Amniotic stem cell (primary cell): ENCODE measurements around the gene AXL.

Experiments used
- DNase-seq: peaks from one replicate; lab custom pipeline; 2025; lab: John Stamatoyannopoulos, UW

Gene AXL

DNA sequence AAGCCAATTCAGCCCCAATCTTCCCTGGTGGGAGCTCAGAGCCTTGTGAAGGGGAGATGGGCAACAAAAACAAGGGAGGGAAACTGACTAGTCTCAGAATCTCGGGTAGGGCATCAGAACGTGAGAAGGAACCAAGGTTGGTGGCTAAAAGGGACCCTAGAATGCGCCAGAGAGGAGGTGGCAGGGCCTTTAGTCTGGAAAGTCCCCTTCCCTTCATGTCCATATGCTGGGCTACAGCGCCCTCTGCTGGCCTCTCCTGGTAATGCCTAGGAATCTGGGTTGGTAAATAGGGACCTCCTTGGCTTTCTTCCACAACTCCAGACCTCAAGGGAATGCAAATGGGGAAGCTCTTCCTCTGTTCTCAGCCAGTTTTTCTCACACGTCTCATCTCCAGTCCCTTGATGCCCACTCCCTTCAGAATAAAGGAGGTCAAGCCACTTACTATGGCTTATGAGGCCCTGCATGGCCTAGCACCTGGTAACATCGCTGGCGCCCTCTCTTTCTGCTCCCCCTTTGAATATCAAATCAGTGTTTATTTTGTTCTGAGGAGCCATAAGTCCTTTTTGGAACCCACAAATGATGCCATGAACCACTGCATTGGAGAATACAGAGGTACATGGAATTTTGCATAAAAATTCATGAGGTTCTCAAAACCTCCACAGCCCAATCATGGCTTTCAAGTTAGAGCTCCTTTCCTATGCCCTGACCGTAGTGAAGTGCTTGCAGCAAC lies 89.6 kb downstream of the AXL start:
- DNase-seq = peak; percentile 80

DNA sequence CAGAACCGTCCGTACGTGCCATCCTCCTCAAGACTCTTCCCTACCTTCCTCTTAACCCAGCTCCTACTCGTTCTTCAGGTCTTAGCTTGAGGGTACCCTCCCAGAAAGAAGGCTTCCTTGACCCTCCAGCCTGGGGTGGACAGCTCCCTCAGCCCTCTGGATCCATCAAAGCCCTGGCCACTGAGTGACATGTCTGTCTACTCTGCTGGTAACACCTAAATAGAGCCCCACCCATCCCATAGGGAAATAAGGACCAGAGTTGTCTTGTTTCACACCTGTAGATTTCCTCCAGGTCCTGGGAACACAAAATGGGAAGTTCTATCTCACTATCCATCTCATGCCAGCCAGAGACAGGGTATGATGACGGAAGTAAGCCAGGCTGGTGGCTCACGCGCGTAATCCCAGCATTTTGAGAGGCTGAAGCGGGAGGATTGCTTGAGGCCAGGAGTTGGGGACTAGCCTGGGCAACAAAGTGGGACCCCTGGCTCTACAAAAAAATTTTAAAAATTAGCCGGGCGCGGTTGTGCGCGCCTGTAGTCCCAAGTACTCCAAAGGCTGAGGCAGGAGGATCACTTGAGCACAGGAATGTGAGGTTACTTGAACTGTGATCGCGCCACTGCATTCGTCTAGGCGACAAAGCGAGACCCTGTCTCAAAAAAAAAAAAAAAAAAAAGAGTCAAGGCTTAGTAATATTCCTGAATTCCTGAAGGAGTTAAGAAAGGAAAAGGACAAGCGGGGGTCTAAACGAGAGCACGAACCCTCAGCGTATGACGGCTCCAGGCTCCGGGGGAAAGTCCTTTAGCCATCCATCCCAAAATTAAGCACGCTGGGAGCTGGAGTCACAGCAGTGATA lies 90.4 kb downstream of the AXL start:
- no peak for DNase-seq

DNA sequence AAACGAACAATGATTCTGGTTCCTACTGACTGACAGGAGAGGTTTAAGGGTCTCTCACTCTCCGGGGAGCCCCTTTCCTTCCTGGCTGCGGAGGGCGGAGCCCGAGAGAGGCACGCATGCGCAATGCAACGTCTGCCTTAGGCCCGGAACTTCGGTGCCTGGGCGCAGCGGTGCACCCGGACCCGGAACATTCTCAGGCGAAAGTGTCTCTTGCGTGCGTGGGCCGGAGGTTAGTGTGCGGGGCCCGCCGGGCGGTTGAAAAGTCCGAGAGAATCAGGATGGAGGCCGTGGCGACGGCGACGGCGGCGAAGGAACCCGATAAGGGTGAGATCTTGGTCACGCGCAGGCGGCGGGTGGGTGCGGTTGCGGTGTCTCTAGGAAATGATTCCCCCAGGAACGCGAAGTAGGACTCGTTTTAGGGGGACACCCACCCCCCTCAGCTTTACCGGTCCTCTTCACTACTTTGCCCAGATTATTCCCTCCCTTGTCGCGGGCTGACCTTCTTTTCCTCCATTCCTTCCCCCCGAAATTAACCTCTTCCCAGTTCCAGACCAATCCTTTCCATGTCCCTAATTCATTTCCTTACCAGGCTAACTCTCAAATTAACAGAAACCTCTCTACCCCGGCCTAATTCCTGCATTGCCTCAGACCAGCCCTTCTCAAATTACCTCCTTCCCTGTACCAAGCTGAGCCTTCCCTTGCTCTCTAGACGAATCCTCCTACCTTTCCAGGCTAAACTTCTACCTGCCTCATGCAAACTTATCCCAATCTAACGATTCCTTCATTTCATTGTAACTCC lies 91.2 kb downstream of the AXL start, which contains the start of gene CCDC97:
Gene CCDC97, plus strand, starts transcription at position 140 of the 799 bp plus-strand sequence. Its CDS starts 139 bp downstream, at position 279.
- DNase-seq = peak; percentile 40

DNA sequence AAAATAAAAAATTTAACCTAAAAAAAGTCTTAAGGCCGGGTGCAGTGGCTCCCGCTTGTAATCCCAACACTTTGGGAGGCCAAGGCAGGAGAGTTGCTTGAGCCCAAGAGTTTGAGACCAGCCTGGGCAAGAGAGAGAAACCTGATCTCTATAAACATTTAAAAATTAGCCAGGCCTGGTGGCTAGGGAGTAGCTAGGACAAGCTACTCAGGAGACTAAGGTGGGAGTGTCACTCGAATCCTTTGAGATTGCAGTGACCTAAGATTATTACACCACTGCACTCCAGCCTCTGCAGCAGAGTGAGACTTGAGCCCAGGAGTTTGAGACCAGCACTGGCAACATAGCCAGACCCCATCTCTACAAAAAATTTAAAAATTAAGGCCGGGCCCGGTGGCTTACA lies 92.0 kb downstream of the AXL start:
- DNase-seq = no peak
